Fibroblast of skin of left quadriceps (primary cell): Measurements from ENCODE around the gene SNX32.

ENCODE experiments used
- DNase-seq, 2 experiments: peaks; one replicate each; pipeline ENCODE4 v3.0.0-alpha.2; 2013; ENCODE audit warnings: low read depth in 2 of 2

SNX32 gene

DNA sequence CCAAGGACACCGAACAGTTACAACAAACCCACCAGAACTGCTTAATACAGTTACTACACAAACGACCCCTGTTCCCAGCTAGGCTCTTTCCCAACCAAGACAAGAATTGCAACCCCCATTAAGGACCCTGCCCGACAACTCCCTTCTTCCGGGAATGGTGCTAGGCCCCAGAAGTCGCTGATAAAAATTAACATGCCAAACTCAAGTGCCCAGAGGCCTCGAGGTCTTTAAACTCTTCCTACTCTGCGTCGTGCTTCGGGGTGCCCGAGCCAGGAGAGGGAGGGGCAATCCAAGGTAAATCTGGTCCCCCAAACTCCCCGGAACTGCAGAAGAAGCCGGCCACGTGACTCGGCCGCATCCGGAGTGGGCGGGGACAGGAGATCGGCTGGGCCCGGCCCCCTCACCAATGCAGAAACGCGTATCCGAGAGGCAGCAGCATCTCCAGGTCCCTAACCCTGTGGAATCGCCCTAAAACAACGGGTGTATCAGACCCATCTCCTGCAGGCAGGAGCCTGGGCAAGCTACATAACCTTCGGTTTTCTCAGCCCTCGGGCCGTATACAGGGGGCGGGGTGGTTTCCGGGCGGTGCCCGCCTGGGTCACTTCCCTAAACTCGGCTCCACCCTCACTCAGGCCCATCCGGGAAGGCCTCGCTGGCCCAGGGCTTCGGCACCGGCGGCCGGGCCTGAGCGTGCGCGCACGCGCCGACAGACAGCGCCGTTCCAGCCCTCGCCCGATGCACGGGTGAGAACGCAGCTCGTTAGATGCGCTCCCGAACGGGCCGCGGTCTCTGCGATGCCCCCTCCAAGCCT is 23.1 kb downstream of the SNX32 start:
- no peak for DNase-seq

DNA sequence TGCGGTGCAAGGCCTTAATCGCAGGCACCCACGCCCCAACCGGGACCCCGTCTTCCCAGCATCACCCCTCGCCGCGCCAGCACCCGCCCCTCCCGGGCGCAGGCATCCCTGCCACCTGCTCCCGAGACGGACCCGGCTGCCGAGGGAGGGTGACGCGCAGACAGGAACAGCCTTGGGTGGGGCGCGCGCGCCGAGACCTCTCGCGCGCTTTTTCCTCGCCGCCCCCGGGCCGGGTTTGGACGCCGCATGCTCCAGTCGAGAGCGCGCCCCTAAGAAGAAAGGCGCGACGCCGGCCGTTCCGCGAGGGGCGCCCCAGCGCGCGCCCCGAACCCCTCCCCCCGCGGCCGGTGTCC is 23.7 kb downstream of the SNX32 start:
- DNase-seq = no peak

DNA sequence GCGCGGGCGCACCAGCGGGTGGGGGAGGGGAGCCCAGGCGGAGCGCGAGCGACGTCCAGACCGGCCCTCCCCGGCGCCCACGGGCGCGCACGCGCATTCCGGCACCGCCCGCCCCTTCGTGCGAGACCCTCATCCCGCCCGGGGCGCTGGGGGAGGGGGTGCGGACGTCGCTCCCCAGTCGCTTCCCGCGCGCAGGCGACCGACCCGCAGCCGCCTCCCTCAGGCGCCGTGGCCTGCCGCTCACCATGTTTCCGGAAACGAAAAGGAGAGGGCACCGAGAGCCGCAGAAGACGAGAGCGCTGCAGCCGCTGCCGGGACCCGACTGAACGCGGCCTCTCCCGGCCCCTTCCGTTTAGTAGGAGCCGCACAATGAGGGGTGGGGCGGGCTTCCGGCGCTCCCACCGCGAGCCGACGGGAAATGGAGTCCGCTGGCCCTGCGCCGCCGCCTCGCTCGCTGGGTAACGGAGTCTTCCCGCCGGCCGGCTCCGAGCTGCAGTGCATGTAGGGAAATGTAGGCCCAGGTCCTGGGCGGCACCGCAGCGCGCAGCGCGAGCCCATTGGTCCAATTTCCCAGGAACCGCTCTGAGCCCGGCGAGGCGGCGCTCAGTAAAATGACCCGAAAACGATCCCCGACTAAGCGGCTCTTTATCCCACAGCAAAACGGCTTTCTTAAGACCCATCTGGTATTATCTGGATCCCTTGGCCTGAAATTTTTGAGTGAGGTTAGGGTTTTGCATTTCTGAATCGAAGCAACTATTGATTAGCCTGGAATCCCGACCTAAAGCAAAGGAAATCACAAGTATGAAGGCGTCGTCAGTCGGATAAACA is 24.3 kb downstream of the SNX32 start, which contains the start of gene CFL1:
CFL1 (minus strand) TSS at position 328 of the 828 bp plus-strand sequence; CDS start at position 247, 81 bp downstream.
- DNase-seq = peak; percentile 96

DNA sequence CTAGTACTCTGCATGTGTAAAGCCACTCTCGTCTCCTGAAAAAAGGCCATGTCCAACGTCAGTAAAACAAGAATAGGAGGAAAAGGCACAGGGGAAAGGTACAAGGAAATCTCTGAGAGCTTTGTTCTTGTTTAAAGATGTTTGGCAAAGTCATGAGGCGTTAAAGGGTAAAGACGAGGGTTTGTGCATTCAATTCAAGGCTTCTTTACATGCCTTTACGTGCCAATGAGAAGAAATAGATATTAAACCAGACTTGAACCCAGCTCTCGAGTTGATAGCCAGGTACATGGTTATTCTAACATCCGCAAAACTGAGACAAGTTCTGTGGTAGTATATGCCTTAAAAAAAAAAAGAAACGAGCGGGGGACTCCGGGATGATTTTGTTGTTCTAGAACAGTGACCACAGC is 24.9 kb downstream of the SNX32 start:
- DNase-seq = no peak

DNA sequence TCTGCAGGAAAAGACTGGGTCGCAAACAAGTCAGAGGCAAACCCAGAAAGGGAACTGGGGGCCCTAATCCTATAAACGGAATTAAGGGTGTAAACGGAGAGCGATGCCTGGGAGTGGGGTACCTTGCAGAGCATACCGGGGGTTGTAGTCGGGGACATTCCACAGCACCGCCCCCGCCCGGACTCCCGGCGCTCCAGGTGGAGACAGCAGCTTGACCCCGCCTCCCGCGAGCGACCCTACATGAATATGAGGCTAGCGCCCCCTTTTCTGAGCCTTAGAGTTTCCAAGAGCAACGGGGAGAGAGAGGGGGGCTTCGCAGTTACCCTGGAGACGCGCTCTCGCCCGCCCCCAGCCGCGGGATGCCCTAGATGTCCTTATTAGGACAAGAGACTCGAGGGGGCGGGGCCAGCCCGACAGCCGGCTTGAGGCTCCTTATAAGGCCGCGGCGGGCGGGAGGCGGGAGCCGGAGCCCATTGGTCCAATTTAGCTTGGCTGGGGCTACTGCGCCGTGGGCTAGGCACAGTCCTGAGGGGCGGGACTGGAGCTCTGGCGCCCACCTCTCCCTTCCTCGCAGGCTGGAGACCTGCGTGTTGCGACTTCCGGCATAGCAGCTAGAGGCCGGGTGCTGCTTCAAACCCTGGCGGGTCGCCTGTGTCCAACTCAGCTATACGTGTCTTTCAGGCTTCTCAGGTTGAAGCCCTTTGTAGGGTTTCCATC is 25.5 kb downstream of the SNX32 start:
- peak; percentile 99 for DNase-seq

DNA sequence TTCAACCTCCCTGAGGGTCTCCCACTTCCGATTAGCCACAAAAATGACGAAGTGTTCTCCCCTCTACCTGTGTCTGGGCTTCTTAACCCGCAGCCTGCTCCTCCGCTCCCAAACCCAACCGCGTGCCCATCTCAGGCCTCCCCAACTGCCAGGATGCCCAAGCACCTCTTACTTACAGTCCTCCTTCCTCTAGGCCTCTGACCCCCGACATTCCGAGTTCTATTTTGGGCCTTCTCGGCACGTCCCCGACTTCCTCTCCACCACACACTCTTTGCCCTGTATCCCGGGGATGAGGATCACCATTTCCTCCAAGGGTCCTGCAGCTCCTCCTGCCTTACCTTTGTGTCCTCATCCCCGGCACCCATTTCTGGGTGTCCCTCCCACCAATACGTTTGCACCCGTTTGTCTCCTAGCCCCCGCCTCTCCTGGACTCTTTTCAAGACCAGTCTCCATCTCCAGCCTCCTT is 26.1 kb downstream of the SNX32 start:
- no peak for DNase-seq

DNA sequence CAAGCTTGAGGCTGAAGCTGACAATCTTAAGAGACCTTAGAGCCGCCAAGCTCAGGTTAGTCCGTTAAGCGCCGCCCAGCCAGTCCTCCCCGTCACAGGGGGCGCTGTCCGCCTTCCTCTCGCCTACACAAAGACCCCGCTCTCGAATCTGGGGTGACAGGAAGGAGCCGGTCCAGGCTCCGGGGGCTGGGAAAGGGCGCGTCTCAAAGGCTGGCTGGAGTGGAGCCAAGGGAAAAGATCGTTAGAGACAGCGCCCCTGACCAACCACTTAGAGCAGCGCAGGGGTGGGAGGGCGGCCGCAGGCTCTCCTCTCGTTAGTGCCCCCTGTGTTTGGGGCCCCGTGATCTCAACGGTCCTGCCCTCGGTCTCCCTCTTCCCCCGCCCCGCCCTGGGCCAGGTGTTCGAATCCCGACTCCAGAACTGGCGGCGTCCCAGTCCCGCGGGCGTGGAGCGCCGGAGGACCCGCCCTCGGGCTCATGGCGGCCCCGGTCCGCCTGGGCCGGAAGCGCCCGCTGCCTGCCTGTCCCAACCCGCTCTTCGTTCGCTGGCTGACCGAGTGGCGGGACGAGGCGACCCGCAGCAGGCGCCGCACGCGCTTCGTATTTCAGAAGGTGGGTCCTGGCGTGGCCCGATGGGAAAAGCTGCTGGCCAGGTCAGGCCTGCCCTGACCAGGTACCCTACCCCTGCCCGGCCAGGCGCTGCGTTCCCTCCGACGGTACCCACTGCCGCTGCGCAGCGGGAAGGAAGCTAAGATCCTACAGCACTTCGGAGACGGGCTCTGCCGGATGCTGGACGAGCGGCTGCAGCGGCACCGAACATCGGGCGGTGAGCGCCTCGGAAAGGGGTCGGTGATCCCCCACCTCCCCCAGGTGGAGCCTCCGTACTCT is 26.8 kb downstream of the SNX32 start, which contains the start of gene MUS81:
MUS81 (plus strand) TSS at position 156 of the 887 bp plus-strand sequence; CDS start at position 477, 321 bp downstream.
- peak; percentile 97 to 98 for DNase-seq

DNA sequence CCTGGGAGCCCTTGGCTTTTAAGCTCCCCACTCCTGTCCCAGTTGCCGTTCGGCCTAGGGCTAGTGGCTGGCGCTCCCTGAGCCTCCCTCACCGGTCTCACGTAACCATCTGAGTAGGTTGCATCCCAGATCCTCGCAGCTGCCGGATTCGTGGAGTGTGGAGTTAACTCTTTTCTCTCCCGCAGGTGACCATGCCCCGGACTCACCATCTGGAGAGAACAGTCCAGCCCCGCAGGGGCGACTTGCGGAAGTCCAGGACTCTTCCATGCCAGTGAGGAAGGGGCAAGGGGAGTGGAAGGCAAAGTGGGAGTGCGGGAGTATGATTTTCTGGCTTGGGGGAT is 27.4 kb downstream of the SNX32 start:
- no peak for DNase-seq

DNA sequence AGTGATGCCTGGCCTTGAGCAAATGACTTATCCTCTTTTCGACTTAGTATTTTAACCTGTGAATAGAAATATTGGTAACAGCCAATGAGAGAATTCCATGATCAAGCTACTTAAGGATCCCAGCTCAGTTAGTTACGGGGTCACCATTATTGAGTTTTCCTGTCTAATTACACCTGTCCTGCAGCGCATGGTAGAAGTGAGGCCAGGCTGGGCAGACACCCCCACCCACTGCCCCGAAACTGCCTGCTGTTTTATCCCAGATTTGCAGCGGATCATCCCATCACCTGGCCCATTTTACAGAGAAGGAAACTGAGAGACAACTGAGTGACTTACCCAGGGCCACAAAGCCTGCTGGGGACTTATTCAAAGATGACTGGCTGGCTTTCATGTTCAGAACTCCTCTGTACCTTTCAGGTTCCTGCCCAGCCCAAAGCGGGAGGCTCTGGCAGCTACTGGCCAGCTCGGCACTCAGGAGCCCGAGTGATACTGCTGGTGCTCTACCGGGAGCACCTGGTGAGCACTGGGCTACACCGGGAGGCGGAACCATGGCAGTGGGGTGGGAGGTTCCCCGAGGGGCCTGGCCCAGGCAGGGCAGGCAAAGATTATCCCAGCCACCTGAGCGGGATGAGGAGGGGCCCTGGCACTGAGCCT is 27.9 kb downstream of the SNX32 start:
- DNase-seq = no peak

DNA sequence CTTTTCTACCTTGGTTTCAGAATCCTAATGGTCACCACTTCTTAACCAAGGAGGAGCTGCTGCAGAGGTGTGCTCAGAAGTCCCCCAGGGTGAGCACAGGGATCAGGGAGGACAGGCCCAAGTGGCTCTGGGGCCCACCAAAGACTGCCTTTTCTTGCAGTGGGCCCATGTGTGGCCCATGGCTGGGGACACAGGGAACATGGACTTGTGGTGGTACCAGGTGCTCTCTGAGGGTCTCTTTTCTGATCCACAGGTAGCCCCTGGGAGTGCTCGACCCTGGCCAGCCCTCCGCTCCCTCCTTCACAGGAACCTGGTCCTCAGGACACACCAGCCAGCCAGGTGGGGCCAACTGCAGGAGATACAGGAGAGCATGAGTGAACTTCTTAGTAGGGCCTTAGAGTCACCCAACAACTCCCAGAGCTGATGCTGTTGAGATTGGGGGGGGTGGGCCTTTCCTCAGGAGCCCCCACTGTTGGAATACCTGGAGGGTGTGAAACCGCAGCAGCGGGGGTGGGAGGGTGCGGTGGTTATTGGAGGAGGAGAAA is 28.5 kb downstream of the SNX32 start:
- no peak for DNase-seq

DNA sequence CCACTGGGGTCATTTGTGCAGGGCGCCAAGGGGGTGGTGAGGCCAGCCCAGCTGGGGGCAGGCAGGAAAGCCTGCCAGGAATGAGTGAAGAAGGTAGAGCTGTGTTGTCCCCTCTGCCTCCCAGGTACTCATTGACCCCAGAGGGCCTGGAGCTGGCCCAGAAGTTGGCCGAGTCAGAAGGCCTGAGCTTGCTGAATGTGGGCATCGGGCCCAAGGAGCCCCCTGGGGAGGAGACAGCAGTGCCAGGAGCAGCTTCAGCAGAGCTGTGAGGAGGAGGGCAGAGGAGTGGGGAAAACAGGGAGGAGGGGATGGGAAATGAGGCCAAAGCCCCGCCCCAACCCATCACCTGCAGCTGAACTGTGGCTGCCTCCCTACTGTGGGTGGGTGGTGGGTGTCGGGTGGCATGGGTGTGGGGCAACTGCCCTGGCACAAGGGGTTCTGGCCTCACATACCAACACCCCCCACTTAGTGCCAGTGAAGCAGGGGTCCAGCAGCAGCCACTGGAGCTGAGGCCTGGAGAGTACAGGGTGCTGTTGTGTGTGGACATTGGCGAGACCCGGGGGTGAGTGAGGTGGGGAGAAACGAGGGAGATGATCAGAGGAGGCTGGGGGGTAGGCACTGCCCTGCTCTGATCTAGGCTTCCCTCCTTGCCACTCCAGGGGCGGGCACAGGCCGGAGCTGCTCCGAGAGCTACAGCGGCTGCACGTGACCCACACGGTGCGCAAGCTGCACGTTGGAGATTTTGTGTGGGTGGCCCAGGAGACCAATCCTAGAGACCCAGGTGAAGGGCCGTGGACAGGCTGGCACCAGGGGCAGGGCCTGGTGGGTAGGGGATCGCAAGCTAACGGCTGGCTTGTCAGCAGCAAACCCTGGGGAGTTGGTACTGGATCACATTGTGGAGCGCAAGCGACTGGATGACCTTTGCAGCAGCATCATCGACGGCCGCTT is 29.5 kb downstream of the SNX32 start:
- DNase-seq = no peak

DNA sequence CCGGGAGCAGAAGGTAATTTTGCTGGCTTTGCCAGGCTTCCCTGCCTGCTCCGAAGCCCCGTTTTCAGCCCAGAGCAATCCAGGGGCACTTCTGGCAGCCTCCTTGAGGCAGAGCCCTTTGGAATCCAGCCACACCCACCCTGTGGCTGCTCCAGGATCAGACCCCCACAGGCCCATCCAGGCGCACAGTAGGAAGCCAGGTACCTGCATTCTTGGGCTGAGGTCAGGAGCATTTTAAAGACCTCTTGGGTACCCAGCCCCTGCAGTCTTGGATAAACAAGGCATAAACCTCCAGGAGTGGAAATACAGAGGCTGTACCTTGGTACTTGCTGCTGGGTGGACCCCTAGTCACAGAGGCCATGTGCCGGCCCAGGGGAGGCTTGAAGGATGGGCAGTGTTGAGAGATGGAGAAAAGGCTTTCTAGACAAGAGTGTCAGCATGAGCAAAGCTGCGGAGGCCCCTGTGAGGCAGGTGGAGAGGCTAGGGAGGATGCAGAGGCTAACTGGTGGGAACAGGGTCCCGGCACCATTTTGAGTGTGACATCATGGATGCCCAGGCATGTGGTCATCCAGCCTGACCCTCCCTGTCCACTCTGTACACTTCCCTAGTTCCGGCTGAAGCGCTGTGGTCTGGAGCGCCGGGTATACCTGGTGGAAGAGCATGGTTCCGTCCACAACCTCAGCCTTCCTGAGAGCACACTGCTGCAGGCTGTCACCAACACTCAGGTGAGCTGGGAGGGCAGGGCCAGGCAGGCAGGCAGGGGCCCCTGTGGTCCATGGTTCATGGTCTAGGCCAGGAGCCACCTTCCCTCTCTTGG is 30.3 kb downstream of the SNX32 start:
- DNase-seq = no peak

DNA sequence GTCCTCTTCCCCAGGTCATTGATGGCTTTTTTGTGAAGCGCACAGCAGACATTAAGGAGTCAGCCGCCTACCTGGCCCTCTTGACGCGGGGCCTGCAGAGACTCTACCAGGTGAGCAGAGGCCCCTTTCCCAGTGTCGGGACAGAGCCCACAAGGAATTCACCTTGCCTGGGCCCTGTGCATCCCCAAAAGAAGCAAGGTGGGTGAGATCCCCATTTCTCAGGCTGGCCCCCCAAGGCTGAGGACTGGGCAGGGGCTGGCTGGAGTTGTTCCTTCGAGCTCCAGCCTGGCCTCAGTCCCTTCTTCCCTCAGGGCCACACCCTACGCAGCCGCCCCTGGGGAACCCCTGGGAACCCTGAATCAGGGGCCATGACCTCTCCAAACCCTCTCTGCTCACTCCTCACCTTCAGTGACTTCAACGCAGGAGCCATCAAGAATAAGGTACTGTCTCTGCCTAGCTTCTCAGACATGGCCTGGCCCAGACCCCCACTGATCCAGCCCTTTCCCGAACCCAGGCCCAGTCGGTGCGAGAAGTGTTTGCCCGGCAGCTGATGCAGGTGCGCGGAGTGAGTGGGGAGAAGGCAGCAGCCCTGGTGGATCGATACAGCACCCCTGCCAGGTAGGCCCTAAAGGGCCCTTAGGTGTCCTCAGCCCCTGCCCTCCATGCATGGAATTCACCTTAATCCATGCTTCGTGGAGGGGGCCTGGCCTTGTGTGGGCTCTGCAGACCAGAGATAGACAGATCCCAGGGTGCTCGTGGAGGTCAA is 31.1 kb downstream of the SNX32 start:
- DNase-seq = no peak

DNA sequence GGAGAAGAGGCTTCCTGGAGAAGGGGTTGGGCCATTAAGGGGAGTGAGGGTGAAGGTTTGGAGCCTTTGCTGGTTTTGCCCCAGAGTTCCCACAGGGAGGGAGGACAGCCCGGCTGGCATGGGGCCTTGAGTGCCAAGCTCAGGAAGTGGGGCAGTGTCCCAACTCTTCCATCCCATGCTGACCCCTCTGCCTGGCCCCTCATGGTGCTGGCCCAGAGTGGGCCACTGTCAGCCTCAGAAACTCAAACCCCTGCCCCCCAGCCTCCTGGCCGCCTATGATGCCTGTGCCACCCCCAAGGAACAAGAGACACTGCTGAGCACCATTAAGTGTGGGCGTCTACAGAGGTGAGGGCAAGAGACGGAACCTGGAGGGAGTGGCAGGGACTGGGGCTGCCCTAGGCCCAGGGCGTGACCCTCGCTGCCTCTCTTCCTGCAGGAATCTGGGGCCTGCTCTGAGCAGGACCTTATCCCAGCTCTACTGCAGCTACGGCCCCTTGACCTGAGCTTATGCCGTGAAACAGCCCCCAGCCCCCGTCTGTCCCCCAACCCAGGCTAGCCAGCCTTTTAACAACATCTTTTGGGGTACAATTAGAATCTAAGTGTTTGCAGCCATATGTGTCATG is 31.9 kb downstream of the SNX32 start:
- no peak for DNase-seq

DNA sequence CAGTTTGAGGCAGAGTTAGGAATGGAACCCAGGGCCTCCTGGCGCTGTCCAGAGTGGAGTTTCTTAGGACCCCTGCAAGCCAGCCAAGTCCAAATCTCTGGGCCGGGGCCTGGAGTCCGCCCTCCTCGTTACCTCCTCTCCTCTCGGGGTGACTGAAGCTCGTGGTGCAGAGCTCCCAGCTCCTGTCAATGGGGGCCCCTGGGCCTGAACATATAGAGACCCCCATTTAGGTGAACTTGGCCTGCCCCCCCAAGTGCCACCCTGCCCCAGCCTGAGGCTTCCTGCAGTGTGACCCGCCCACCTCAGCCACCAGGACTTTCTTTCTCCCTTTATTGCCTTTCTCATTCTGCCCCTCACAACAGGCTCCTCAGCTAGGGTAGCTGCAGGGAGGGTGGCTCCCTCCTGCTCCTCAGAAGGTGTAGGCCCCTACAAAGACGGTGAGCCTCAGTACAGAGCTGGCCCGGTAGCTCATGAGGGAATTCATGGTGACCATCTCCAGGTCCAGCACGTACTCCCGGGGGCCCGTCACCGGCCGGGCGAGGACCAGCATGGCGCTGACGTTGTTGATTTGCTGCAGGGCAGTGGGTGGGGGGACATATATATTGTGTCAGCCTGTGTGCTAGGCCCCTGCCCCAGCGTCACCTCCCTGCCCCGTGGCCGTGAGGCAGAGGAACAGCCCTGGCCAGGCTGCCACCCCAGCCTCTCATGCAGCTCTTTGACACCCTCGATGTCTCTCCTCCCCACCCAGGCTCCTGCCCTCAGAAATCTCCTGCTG is 32.9 kb downstream of the SNX32 start:
- DNase-seq = no peak
